NAMALWA (cell line): ENCODE results near the gene TRIM49C.
"Not testable (repeated sequence)": the region's sequence is repeated elsewhere in the genome, so short reads cannot be mapped to it uniquely, and the experiment has no call there.

Source experiments
- DNase-seq: peaks from one replicate; pipeline ENCODE4 v3.0.0-alpha.2; 2015; ENCODE audit warnings: low spot score

The TRIM49C gene

GRCh38 chr11:90030806-90031205, at the start of gene TRIM49C:
TSS of gene TRIM49C (plus strand) at chr11:90031106. CDS start at chr11:90035212, 4,106 bp downstream.
- not testable (repeated sequence) for DNase-seq

- not testable (repeated sequence) for DNase-seq
Measured at GRCh38 chr11:90024184-90024583, 6.7 kb upstream of the TRIM49C start.

GRCh38 chr11:90051591-90052209, 20.8 kb downstream of the TRIM49C start:
- not testable (repeated sequence) for DNase-seq

GRCh38 chr11:90052311-90052710, 21.4 kb downstream of the TRIM49C start:
- DNase-seq = not testable (repeated sequence)

- not testable (repeated sequence) for DNase-seq
Measured at GRCh38 chr11:90053545-90053944, 22.6 kb downstream of the TRIM49C start.

- not testable (repeated sequence) for DNase-seq
Measured at GRCh38 chr11:90085650-90086049, 54.7 kb downstream of the TRIM49C start, which contains the start of gene UBTFL1. TSS of gene UBTFL1 (plus strand) at chr11:90085950. CDS start at chr11:90085950, 0 bp downstream.

GRCh38 chr11:90088731-90089130, 57.8 kb downstream of the TRIM49C start:
- not testable (repeated sequence) for DNase-seq
